Measurements from ENCODE around the gene SPON2.

The SPON2 gene

DNA sequence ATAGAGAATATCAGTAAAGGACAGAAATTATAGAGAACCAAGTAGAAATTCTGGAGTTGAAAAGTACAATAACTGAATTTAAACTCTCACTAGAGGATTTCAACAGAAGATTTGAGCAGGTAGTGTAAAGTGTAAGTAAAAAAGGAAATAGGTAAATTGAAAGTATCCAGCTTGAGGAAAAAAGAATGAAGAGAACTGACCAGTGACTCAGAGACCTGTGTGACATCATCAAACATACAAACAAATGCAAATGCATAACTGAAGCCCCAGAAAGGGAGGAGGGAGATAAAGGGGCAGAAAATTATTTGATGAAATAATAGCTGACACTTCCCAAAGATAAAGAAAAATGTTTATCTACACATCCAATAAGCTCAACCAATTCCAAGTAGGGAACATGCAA, 8.3 kb upstream of the SPON2 start:
- ChIA-PET POLR2A (no interaction called here), CTCF (interaction anchor here (1.2 kb wide), 1 partner anchor 17 kb away, joined by 3 read pairs; no protein-coding TSS in a partner anchor)
- H3K36me3 ChIP-seq (ENCODE audit: control insufficient read depth in 4 of 4, insufficient read depth in 4 of 4, low read length in 3 of 4) = no peaks in the 10 kb centered on the region

GRCh38 chr4:1179976-1180375, 7.6 kb upstream of the SPON2 start:
- no peaks in the 10 kb centered on the region for H3K36me3 ChIP-seq (ENCODE audit: control insufficient read depth in 4 of 4, insufficient read depth in 4 of 4, low read length in 3 of 4)
- H3K4me3 ChIP-seq (ENCODE audit: control insufficient read depth in 1 of 7, extremely low read depth in 1 of 7, insufficient read depth in 4 of 7, low read depth in 2 of 7, low read length in 6 of 7) = no peak overlapping the region
- no peak overlapping the region for H3K27ac ChIP-seq (ENCODE audit: insufficient read depth in 1 of 2, low read depth in 1 of 2, low read length in 2 of 2, poor library complexity in 1 of 2, severe bottlenecking in 2 of 2)
- ChIA-PET POLR2A (no interaction called here), CTCF (interaction anchor here (0.8 kb wide), 1 partner anchor 49 kb away, joined by 3 read pairs; no protein-coding TSS in a partner anchor)
- peaks cover 0 to 3% (median 2%) of the 10 kb centered on the region in 5 experiments for H3K27me3 ChIP-seq (replicated peaks in 2 of 5; ENCODE audit: control insufficient read depth in 4 of 5, insufficient read depth in 5 of 5, low read length in 4 of 5)
- peaks cover 4 to 12% (median 9%) of the 10 kb centered on the region in 4 experiments for H3K4me1 ChIP-seq (ENCODE audit: control extremely low read depth in 1 of 4, control insufficient read depth in 4 of 4, insufficient read depth in 4 of 4, low read length in 3 of 4)
- H3K9me3 ChIP-seq (ENCODE audit: control extremely low read depth in 1 of 5, control insufficient read depth in 4 of 5, insufficient read depth in 2 of 5, low read depth in 1 of 5, low read length in 4 of 5) = peaks cover 5 to 23% (median 16%) of the 10 kb centered on the region in 5 experiments
- DNase-seq = no peak
- 80% methylated on average over 1 of the region's 1 CpG for WGBS (ENCODE audit: insufficient coverage)

More for the DNA sequence above, 8.3 kb upstream of the SPON2 start:
- Histone ChIP-seq H3K4me3 (ENCODE audit: control insufficient read depth in 1 of 7, extremely low read depth in 1 of 7, insufficient read depth in 4 of 7, low read depth in 2 of 7, low read length in 6 of 7) (no peak overlapping the region), H3K27ac (ENCODE audit: insufficient read depth in 1 of 2, low read depth in 1 of 2, low read length in 2 of 2, poor library complexity in 1 of 2, severe bottlenecking in 2 of 2) (no peak overlapping the region), H3K27me3 (replicated peaks in 2 of 5; ENCODE audit: control insufficient read depth in 4 of 5, insufficient read depth in 5 of 5, low read length in 4 of 5) (peaks cover 0 to 3% (median 0%) of the 10 kb centered on the region in 5 experiments), H3K4me1 (ENCODE audit: control extremely low read depth in 1 of 4, control insufficient read depth in 4 of 4, insufficient read depth in 4 of 4, low read length in 3 of 4) (peaks cover 4 to 14% (median 9%) of the 10 kb centered on the region in 4 experiments), H3K9me3 (ENCODE audit: control extremely low read depth in 1 of 5, control insufficient read depth in 4 of 5, insufficient read depth in 2 of 5, low read depth in 1 of 5, low read length in 4 of 5) (peaks cover 5 to 23% (median 16%) of the 10 kb centered on the region in 5 experiments)
- DNase-seq = no peak

DNA sequence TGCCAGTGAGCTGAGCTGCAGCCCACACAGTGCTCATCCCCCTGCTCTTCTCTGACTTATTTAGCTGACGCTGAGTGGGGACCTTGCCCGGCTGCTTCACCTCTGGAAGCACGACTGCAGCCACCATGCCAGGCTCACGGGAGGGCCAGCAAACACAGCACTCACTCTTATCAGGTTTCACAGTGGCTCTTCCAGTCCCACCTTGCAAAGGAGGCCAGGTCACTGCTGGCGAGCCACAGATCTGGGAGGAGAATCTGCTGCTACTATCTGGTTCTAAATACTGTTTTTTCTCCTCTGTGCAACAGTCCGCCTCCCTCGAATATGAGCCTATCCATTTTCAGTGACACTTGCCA, 6.7 kb upstream of the SPON2 start:
- WGBS (ENCODE audit: insufficient coverage) = 97% methylated on average over 7 of the region's 7 CpGs
- Histone ChIP-seq H3K4me1 (ENCODE audit: control extremely low read depth in 1 of 4, control insufficient read depth in 4 of 4, insufficient read depth in 4 of 4, low read length in 3 of 4) (peaks cover 0 to 5% (median 3%) of the 10 kb centered on the region in 4 experiments), H3K4me3 (ENCODE audit: control insufficient read depth in 1 of 7, extremely low read depth in 1 of 7, insufficient read depth in 4 of 7, low read depth in 2 of 7, low read length in 6 of 7) (no peak overlapping the region), H3K9me3 (ENCODE audit: control extremely low read depth in 1 of 5, control insufficient read depth in 4 of 5, insufficient read depth in 2 of 5, low read depth in 1 of 5, low read length in 4 of 5) (peaks cover 5 to 23% (median 16%) of the 10 kb centered on the region in 5 experiments), H3K36me3 (ENCODE audit: control insufficient read depth in 4 of 4, insufficient read depth in 4 of 4, low read length in 3 of 4) (no peaks in the 10 kb centered on the region), H3K27ac (ENCODE audit: insufficient read depth in 1 of 2, low read depth in 1 of 2, low read length in 2 of 2, poor library complexity in 1 of 2, severe bottlenecking in 2 of 2) (no peak overlapping the region), H3K27me3 (replicated peaks in 2 of 5; ENCODE audit: control insufficient read depth in 4 of 5, insufficient read depth in 5 of 5, low read length in 4 of 5) (peaks cover 0 to 11% (median 4%) of the 10 kb centered on the region in 5 experiments)
- DNase-seq = no peak
- ChIA-PET POLR2A (no interaction called here), CTCF (no interaction called here)

DNA sequence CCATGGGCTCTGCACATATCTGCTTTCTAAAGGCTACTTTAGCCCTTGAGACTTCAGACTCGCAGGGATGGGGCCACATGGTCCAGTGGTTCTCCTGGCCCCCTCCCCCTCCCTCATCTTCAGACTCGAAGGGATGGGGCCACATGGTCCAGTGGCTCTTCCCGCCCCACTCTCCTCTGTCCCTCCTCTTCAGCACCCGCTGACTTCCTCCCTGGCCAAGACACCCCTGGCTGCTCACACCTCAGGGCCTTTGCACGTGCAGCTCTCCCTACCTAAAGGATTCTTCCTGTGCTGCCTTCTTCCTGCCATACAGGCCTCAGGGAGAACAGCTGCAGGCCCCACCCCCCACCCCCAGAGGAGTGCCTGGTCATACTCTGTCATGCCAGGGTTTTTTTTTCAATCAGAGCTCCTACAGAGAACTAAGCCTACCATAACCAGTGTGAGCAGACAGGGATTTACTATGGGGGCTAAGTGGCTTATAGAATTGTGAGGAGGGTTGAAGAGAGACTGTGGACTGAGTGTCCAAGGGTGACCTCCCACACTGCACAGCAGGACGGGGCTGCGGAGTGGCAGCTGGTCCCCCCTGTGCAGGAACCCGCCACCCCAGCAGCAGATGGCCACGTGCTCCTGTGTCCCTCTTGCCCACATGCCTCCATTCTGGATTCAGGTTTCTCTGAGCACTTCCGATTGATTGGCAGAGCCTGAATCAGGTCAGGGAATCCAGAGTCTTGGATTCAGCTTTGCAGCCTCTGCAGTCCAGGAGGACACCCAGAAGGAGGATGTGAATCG, 6.1 kb upstream of the SPON2 start:
- POLR2A ChIA-PET = no interaction called here
- no peaks in the 10 kb centered on the region for H3K4me1 ChIP-seq (ENCODE audit: control extremely low read depth in 1 of 4, control insufficient read depth in 4 of 4, insufficient read depth in 4 of 4, low read length in 3 of 4)
- DNase-seq = no peak
- H3K4me3 ChIP-seq (ENCODE audit: control insufficient read depth in 1 of 7, extremely low read depth in 1 of 7, insufficient read depth in 4 of 7, low read depth in 2 of 7, low read length in 6 of 7) = no peak overlapping the region
- peaks cover 0 to 17% (median 6%) of the 10 kb centered on the region in 5 experiments for H3K27me3 ChIP-seq (replicated peaks in 2 of 5; ENCODE audit: control insufficient read depth in 4 of 5, insufficient read depth in 5 of 5, low read length in 4 of 5)
- no peaks in the 10 kb centered on the region for H3K36me3 ChIP-seq (ENCODE audit: control insufficient read depth in 4 of 4, insufficient read depth in 4 of 4, low read length in 3 of 4)
- 97% methylated on average over 11 of the region's 11 CpGs for WGBS (ENCODE audit: insufficient coverage)
- peaks cover 5 to 23% (median 16%) of the 10 kb centered on the region in 5 experiments for H3K9me3 ChIP-seq (ENCODE audit: control extremely low read depth in 1 of 5, control insufficient read depth in 4 of 5, insufficient read depth in 2 of 5, low read depth in 1 of 5, low read length in 4 of 5)
- CTCF ChIA-PET = no interaction called here
- H3K27ac ChIP-seq (ENCODE audit: insufficient read depth in 1 of 2, low read depth in 1 of 2, low read length in 2 of 2, poor library complexity in 1 of 2, severe bottlenecking in 2 of 2) = no peak overlapping the region

DNA sequence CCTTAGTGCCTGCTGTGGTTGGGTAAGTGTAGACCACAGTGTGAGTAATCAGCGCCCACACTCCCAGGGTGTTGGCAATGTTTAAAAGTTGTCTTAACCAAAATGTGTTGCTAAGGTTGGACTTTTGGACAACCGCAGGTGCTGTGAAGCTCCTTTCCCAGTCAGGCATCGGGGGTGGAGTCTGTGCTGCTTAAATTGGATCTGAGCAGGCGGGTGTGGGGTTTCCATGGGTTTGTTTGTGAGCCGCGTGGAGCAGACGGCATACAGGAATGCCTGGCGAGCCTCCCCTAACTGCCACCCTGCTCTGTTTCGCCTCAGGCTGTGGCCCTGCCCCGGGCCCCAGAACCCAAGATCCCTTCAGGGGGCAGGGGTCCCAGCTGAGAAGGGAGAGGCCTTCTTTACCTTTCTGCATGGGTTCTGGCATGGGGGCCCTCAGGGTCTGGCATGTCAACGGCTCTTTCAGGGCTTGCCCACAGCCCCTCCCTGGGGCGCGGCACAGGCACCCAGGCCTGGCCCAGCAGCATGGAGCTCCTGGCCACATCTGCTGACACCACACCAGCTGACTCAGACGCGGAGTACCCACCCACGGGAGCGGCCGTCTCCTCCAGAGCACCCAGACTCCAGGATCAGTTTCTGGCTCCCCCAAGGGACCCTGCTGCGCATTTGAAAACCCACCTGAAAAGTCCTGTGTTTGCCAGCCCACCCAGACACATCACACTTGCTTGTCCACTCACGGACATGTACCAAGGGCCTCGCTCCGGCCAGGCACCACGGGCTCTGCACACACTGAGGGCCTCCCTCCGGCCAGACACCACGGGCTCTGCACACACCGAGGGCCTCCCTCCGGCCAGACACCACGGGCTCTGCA, 5.1 kb upstream of the SPON2 start:
- H3K27me3 ChIP-seq (replicated peaks in 2 of 5; ENCODE audit: control insufficient read depth in 4 of 5, insufficient read depth in 5 of 5, low read length in 4 of 5) = peaks cover 0 to 26% (median 13%) of the 10 kb centered on the region in 5 experiments
- no peak for DNase-seq
- H3K27ac ChIP-seq (ENCODE audit: insufficient read depth in 1 of 2, low read depth in 1 of 2, low read length in 2 of 2, poor library complexity in 1 of 2, severe bottlenecking in 2 of 2) = no peak overlapping the region
- H3K9me3 ChIP-seq (ENCODE audit: control extremely low read depth in 1 of 5, control insufficient read depth in 4 of 5, insufficient read depth in 2 of 5, low read depth in 1 of 5, low read length in 4 of 5) = peaks cover 5 to 21% (median 16%) of the 10 kb centered on the region in 5 experiments
- WGBS (ENCODE audit: insufficient coverage) = 97% methylated on average over 26 of the region's 28 CpGs
- H3K4me1 ChIP-seq (ENCODE audit: control extremely low read depth in 1 of 4, control insufficient read depth in 4 of 4, insufficient read depth in 4 of 4, low read length in 3 of 4) = peaks cover 0 to 3% (median under 1%) of the 10 kb centered on the region in 4 experiments
- CTCF ChIA-PET = no interaction called here
- H3K36me3 ChIP-seq (ENCODE audit: control insufficient read depth in 4 of 4, insufficient read depth in 4 of 4, low read length in 3 of 4) = no peaks in the 10 kb centered on the region
- POLR2A ChIA-PET = no interaction called here
- H3K4me3 ChIP-seq (ENCODE audit: control insufficient read depth in 1 of 7, extremely low read depth in 1 of 7, insufficient read depth in 4 of 7, low read depth in 2 of 7, low read length in 6 of 7) = no peak overlapping the region

DNA sequence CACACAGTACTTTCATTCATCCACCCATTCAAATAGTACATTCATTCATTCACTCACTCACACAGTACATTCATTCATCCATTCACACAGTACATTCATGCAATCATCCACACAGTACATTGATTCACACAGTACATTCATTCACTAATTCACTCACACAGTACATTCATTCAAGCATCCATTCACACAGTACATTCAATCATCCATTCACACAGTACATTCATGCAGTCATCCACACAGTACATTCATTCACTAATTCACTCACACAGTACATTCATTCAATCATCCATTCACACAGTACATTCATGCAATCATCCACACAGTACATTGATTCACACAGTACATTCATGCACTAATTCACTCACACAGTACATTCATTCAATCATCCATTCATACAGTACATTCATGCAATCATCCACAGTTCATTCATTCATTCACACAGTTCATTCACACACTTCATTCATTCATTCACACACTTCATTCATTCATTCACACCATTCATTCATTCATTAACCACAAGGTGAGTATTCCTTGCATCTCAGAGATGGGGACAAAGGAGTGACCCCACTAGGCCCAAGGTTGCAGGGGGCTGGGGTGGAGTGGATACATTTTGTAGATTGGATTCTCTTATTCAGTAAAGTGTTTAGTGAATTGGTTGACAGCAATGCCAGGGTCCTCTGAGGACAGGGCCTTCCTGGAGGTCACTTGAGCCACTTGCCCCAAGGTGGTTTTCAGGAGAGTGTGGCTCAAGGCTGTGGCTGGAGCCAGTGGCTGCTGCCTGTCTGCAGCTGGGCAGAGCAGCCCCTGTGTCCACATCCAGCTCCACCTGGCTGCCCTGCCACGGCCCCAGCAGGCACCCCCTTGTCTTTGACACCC, 4.3 kb upstream of the SPON2 start:
- H3K4me3 ChIP-seq (ENCODE audit: control insufficient read depth in 1 of 7, extremely low read depth in 1 of 7, insufficient read depth in 4 of 7, low read depth in 2 of 7, low read length in 6 of 7) = no peak overlapping the region
- H3K9me3 ChIP-seq (ENCODE audit: control extremely low read depth in 1 of 5, control insufficient read depth in 4 of 5, insufficient read depth in 2 of 5, low read depth in 1 of 5, low read length in 4 of 5) = peaks cover 5 to 18% (median 15%) of the 10 kb centered on the region in 5 experiments
- no peak overlapping the region for H3K27ac ChIP-seq (ENCODE audit: insufficient read depth in 1 of 2, low read depth in 1 of 2, low read length in 2 of 2, poor library complexity in 1 of 2, severe bottlenecking in 2 of 2)
- 100% methylated on average over 1 of the region's 1 CpG for WGBS (ENCODE audit: insufficient coverage)
- peaks cover 0 to 34% (median 13%) of the 10 kb centered on the region in 5 experiments for H3K27me3 ChIP-seq (replicated peaks in 2 of 5; ENCODE audit: control insufficient read depth in 4 of 5, insufficient read depth in 5 of 5, low read length in 4 of 5)
- ChIA-PET CTCF (interaction anchor here (0.9 kb wide), 1 partner anchor 26 kb away, joined by 3 read pairs; no protein-coding TSS in a partner anchor), POLR2A (no interaction called here)
- H3K4me1 ChIP-seq (ENCODE audit: control extremely low read depth in 1 of 4, control insufficient read depth in 4 of 4, insufficient read depth in 4 of 4, low read length in 3 of 4) = peaks cover 0 to 12% (median 5%) of the 10 kb centered on the region in 4 experiments
- H3K36me3 ChIP-seq (ENCODE audit: control insufficient read depth in 4 of 4, insufficient read depth in 4 of 4, low read length in 3 of 4) = no peaks in the 10 kb centered on the region
- no peak for DNase-seq
